Activated CD4-positive, alpha-beta T cell treated with anti-CD3 and anti-CD28 coated beads, Interleukin-2, amount 50 U/mL, for 4 hours (primary cell): ENCODE measurements around the gene NTF3.

Source experiments
- DNase-seq, 2 experiments: peaks; one replicate each; pipeline ENCODE4 v3.0.0-alpha.2; 2020

Gene NTF3

GRCh38 chr12:5459051-5459782 is 27.3 kb downstream of the NTF3 start:
- DNase-seq, result no peak

DNA sequence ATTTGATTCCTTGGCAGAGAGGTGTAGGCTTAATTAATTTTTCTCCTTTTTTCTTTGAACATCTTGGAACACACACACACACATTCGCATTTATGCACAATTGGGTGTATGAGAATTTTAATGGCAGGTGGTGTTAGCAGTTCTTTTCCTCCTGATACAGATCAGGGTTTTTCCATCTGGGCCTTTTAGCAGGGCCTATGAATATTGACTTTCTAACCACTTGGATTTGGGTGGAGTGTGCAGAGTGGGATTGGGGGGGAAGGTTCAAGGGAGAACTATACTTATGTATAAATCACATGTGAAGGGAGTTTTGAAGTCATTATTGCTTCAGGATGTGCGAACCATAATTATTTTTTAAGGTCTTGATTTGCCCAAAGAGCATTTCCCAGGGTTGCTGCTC is 28.9 kb downstream of the NTF3 start:
- no peak for DNase-seq

GRCh38 chr12:5461966-5462365 is 30.1 kb downstream of the NTF3 start:
- DNase-seq, result no peak

DNA sequence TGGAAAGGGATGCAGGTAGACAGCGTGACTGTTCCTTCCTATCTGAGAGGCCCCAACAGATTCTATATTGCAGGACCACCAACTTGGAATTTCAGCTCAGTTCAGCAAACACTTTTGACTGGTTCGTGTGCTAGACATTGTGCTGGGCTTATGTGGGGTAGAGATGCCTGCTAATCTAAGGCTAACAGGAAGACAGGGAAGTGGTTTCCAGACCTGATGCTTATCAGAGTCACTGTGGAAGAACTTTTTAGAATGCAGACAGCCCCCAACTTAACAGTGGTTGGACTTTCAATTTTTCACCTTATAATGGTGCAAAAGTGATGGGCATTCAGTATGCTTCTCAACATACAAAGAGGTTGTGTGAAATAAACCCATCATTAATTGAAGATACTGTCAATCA is 32.2 kb downstream of the NTF3 start:
- no peak for DNase-seq

GRCh38 chr12:5465384-5465783 is 33.5 kb downstream of the NTF3 start:
- no peak for DNase-seq

DNA sequence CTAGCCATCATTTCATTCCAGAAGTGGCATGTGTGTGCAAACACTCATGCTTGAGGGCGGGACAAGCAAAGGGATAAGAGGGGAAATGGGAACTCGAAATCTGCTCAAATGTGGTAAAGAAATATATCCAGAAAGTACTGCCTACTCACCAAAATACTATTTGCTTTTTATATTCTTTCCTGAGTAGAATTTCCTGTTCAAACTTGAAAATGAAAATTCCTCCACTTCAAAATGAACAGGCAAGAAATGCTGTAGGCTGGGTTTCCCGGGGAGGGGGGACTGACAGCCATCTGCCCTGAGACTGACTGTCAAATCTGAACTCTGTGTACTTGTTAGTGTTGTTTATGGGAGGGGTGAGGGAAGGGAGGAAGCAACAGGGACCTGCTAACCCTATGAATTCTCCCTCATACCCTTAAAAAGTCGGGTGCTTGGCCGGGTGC is 34.6 kb downstream of the NTF3 start:
- DNase-seq, result no peak

DNA sequence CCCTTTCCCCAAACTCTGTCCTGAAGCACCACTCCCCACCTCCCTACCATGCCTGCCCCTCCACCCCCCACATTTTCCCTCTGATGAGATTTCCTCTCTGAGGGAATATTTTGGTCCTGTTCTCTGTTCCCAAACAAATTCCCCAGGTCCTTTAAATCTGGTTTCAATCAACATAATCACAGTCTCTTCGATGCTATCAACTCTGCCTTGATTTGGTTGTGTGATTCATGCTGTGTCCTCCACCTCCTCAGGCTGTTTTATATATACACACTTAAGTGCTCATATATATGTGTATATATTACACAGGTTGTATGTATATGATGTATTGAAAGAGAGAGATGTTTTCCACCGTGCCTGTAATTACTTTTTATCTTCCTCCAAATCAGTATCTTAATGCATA is 36.0 kb downstream of the NTF3 start:
- DNase-seq, result no peak

DNA sequence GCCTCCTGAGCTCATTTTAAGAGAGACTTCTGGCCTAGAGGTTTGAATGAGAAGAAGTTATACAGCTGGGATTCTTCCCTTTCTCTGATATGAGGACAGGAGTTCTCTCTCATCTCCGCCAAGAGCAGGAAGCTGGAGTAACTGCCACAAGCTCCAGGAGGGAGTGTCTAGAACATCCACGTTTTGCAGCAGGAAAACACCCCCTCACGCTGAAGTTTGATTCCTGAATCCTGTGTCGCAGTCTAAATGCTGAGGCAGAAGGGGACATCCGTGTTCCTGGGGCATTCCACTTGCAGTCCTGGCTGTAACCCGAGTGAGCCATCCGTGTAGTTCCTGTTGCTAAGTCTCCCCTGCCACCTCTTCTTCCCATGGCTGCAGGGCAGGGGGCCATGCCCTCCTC is 38.3 kb downstream of the NTF3 start:
- DNase-seq, result no peak

GRCh38 chr12:5470703-5471102 is 38.8 kb downstream of the NTF3 start:
- DNase-seq, result no peak

GRCh38 chr12:5473076-5473782 is 41.3 kb downstream of the NTF3 start:
- no peak for DNase-seq

- DNase-seq, result no peak
Measured at GRCh38 chr12:5473783-5474116, 41.8 kb downstream of the NTF3 start.

- no peak for DNase-seq
Measured at GRCh38 chr12:5476356-5476755, 44.4 kb downstream of the NTF3 start.

DNA sequence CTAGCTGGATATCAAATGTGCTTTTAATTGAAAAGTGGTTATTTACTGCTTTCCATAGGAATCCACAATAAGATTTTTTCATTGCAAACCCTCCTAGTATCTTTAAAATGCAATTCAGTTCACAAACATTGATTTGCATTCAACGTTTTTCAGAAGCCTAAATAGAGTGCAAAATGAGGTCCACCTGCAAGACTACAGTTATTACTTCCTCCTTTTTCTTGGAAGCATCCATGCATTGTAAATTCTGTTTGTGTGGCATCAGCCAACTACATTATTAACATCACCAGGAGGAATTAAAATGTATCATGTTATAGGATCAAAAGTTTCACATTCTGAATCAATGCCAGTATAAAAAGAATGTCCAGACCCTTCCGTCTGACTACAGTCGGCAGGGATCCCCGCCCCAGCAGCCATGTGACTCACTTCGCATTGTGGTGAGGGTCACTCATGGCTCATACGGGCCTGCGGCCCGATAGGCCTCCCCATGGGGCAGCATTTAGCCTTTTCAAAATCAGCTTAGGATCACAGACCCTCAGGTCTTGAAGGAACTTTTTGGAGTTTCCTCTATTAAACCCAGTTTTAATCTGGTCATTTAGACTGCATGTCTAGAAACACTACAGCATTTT is 46.3 kb downstream of the NTF3 start:
- no peak for DNase-seq

GRCh38 chr12:5479761-5480160 is 47.9 kb downstream of the NTF3 start:
- no peak for DNase-seq

DNA sequence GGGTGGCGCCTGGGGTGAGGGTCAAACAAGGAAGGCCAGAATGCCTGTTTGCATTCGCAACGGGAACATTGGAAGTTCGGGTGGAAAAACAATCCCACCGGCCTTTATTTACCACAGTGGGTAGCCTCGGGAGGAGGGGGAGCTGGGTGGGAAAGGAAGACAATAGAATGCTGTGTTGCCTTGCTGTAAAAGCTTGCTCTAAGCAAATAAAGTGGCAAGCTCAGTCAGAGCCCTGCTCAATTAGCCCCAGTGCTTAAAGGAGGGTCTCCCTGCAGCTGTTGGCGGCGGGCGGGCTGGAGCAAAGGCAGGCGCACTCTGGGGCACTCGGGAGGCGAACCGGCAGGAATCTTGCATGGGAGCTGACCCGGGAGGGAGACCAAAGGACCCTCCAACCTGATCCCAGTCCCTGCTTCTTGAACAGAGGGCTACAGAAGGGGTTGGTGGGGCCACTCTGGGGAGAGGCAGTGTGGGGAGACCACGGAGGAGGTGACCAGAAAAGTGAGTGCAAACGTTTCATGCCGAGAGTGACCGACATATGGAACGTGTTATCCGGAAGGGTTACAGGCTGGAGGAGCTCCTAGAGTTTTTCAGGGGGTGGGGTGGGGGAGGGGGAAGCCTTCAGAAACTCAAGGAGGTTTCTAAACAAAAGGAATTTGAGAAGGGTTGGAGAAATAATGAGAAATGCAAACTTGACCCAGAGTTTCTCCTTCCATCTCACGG is 48.5 kb downstream of the NTF3 start:
- DNase-seq, result no peak

- DNase-seq, result no peak
Measured at GRCh38 chr12:5480938-5481303, 49.0 kb downstream of the NTF3 start.

DNA sequence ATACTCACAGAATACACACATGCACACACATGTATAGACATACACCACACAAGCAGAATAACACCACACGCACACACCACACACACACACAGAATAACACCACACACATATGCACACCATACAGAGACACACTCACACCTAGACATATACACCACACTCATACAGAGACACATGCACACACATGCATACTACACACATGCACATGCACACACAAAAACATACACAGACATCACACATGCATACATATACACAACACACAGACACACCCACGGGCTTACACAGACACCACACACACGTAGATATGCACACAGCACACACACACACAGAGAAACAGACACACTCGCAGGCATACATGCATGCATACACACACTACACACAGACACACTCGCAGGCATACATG is 49.7 kb downstream of the NTF3 start:
- DNase-seq, result no peak

DNA sequence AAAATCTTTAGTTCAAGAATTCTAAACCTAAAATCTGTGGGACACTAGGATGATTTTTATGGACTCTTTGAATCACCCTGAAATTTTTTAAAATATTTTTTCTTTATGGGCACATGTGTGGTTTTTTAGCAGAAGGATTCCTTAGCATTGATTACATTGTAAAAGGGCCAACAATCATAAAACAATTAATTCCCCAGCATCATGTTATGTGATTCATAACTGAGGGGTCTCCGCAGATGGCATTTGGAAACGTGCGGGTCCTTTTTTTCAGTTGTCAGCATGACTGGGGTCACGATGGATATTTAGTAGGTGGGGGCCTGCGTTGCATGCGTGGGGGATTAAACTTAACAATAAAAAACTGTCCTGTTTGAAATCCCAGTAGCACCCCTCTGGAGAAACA is 52.5 kb downstream of the NTF3 start:
- DNase-seq, result no peak

- DNase-seq, result no peak
Measured at GRCh38 chr12:5485454-5485853, 53.5 kb downstream of the NTF3 start.

DNA sequence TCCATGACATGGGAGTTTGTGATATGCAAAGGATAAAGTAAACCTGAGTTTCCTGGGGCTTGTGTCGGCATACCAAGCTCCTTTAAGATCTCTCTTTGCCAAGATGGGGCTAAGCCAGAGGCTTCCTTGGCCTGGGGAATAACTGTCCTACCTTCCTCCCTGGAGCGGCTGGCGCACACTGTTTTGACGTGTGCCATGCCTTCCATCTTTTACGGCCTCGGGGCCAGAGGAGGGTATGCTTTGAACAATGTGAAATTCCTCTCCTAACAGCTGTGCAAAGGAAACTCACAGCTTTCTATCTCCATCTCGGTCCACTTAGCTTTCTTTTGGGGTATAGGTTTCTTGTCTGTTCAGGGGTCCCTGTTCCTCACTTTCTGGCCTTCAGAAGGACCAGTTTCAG is 55.2 kb downstream of the NTF3 start:
- DNase-seq, result no peak

DNA sequence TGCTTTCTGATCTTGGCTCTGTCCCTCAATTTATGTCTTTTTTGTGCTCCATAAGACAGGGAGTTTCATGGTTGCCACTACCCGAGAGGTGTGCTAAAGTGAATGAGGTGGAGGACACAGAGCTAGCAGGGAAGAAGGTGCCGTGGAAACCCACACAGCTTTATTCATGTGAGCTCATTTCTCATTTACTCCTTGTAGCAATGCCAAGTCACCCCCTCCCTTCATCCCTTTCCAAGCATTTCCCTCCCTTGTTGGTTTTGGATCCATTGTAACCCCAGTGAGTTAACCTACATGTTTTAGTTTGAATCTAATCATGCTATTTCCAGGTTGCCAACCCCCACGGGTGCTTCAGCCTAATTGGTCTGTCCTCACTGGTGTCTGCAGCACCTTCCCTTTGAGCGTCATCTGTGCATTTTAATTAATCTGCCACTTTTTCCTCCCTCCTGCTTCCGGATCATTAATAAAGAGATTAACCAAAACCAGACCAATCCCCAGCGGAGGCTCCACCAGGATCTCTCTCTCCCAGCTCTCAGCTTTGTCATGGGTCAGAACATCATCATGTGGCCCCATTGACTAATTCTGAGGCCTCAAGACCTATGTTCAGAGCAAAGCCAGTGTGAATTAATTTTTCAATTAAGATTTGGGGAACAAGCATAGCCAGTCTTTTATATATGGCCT is 56.2 kb downstream of the NTF3 start:
- no peak for DNase-seq

GRCh38 chr12:5488626-5488955 is 56.7 kb downstream of the NTF3 start:
- no peak for DNase-seq

DNA sequence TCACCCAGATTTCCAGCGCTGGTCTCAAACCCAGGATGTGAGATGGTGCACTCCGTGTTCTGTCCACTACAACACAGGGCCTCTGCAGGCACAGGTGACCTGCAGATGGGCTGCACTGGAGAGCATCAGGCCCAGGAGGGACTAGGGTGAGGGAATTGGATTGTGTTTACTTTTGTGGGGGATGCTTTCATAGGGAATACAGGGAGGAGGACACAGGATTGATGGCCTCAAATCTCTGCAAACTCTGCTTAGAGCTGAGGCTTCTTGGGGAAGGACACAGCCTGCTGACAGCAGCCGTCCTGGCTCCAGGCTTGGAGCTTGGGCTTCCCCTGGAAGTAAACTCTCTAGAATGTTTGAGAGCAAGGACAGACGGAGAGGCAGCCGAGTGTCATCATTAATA is 57.1 kb downstream of the NTF3 start:
- no peak for DNase-seq
